HepG2 (cell line): ENCODE data around the gene PLEKHB2. TPM values are rescaled to one million over a fixed set of nuclear protein-coding genes. Genes with fewer than 3 reads are reported as not detected.

Source experiments
- ATM ChIP-seq: fragments of 450-650 bp; IDR thresholded peaks from 2 replicates; pipeline ENCODE4 v1.7.1; 2017; ENCODE audit warnings: mild to moderate bottlenecking, borderline replicate concordance
- GATAD2A ChIP-seq: IDR thresholded peaks from 2 replicates; pipeline ENCODE4 v1.6.1; 2016
- HDAC6 ChIP-seq: fragments of 200-600 bp; sonication (generic); IDR thresholded peaks from 2 replicates; pipeline ENCODE4 v1.7.0; 2017; ENCODE audit warnings: mild to moderate bottlenecking, antibody characterized with exemption, low read length, low read depth
- MYNN ChIP-seq: sonication (generic); formaldehyde crosslinking; IDR thresholded peaks from 2 replicates; pipeline ENCODE4 v1.4.0; 2020; ENCODE audit warnings: mild to moderate bottlenecking, low read depth, missing genetic modification reagents
- RFX5 ChIP-seq: IDR thresholded peaks from 2 replicates; pipeline ENCODE4 v1.6.1; 2011; ENCODE audit warnings: low read depth, low read length, improper control_type of control experiment
- SKI ChIP-seq: fragments of 450-650 bp; IDR thresholded peaks from one replicate; pipeline ENCODE4 v1.6.1; 2018; ENCODE audit warnings: mild to moderate bottlenecking; ENCODE audit not compliant: partially characterized antibody
- SP4 ChIP-seq: sonication (generic); formaldehyde crosslinking; IDR thresholded peaks from 2 replicates; pipeline ENCODE4 v1.8.1; 2023; ENCODE audit warnings: mild to moderate bottlenecking, missing genetic modification reagents
- TBP ChIP-seq: sonication (generic); formaldehyde crosslinking; IDR thresholded peaks from 2 replicates; pipeline ENCODE4 v1.5.0; 2020; ENCODE audit warnings: missing genetic modification reagents
- TGIF2 ChIP-seq: IDR thresholded peaks from 2 replicates; pipeline ENCODE4 v1.6.1; 2016; ENCODE audit warnings: control low read depth, missing compliant biosample characterization
- ZNF432 ChIP-seq: sonication (generic); formaldehyde crosslinking; IDR thresholded peaks from 2 replicates; pipeline ENCODE4 v1.5.0; 2020; ENCODE audit warnings: missing genetic modification reagents, mild to moderate bottlenecking, borderline replicate concordance
- ZNF552 ChIP-seq: sonication (generic); formaldehyde crosslinking; IDR thresholded peaks from 2 replicates; pipeline ENCODE4 v1.9.0; 2022; ENCODE audit warnings: missing genetic modification reagents, mild to moderate bottlenecking, borderline replicate concordance
- ZNF609 ChIP-seq: sonication (generic); formaldehyde crosslinking; IDR thresholded peaks from 2 replicates; pipeline ENCODE4 v1.4.0; 2020; ENCODE audit warnings: mild to moderate bottlenecking, missing genetic modification reagents, borderline replicate concordance
- ZNF816 ChIP-seq: sonication (generic); formaldehyde crosslinking; IDR thresholded peaks from 2 replicates; pipeline ENCODE4 v1.8.0; 2022; ENCODE audit warnings: missing genetic modification reagents, mild to moderate bottlenecking, borderline replicate concordance
- ZSCAN30 ChIP-seq: sonication (generic); formaldehyde crosslinking; IDR thresholded peaks from 2 replicates; pipeline ENCODE4 v1.5.0; 2020; ENCODE audit warnings: mild to moderate bottlenecking, missing genetic modification reagents
- polyA plus RNA-seq, 8 experiments: library from polyadenylated mRNA; depleted of rRNA in 3 of 8; stranded (reverse) in 7 of 8; unstranded in 1 of 8; fragments of >200 nt; fragmentation: Illumina TruSeq in 4 of 8; extraction: Trizol in 4 of 8; gene quantifications; 2 replicates each; pipeline versions ENCODE4 v1.2.1 to v1.2.3, GENCODE V29; 2011 to 2016; ENCODE audit warnings: low read depth in 4 of 8, missing spikeins in 1 of 8, mixed read lengths in 1 of 8; ENCODE audit not compliant: insufficient read depth in 1 of 8
- total RNA-seq, 5 experiments: library from RNA; depleted of rRNA; stranded (reverse); fragments of >200 nt; fragmentation: Illumina TruSeq; extraction: Trizol; gene quantifications; 2 replicates each; pipeline ENCODE4 v1.2.3, GENCODE V29; 2016; ENCODE audit warnings: low read depth in 1 of 5
- TF ChIP-seq, protein P1 (sequence below): sonication (generic); formaldehyde crosslinking; IDR thresholded peaks from 2 replicates; pipeline ENCODE4 v1.4.0; 2020; ENCODE audit warnings: mild to moderate bottlenecking, low read depth, missing genetic modification reagents
- TF ChIP-seq, protein P2 (sequence below): sonication (generic); formaldehyde crosslinking; IDR thresholded peaks from 2 replicates; pipeline ENCODE4 v1.4.0; 2020; ENCODE audit warnings: mild to moderate bottlenecking, missing genetic modification reagents
- TF ChIP-seq, protein P3 (sequence below): sonication (generic); formaldehyde crosslinking; IDR thresholded peaks from 2 replicates; pipeline ENCODE4 v1.5.1; 2020; ENCODE audit warnings: mild to moderate bottlenecking, missing genetic modification reagents, moderate library complexity

The PLEKHB2 gene
- total and polyA plus RNA-seq, 2 of the 13 experiments (the other 11 are each of a cell fraction or from before 2014, with no cell fraction given): 73.0 to 78.9 TPM

DNA sequence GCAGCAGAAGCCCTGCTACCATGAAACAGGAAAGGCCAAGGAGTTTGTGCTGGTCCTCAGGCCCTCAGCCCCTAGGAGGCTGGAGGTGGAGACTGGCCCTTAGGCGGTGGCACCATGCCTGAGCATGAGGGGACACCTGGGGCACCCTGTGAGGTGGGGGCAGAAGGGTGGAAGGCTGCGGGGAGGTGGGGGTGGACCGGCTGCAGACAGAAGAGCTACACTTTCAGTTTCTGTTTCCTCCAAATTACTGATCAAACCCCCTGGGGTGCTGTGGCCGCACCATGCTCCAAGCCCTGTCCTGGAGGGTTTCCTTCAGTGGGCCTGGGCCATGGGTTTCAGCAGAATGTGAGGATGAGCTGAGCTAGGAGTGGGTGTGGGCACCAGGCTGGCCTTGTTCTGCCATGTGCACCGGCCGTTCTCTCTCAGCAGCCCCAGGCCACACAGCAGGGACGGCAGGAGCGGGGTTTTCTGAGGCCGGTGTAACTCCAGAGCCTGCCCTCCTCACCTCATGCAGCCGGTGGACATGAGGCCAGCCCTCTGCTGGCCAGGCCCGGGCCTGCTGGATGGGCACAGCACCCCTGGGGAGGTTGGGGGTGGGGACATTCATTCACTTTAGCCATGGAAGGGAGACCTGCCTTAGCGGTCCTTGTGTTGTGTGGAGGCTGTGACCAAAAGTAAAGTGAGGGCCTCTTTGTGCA is 51.5 kb downstream of the PLEKHB2 start (continued):
- TF ChIP-seq GATAD2A (no peak), ZNF816 (no peak), MYNN (no peak), SKI (no peak), ZNF552 (CRISPR knock-in tag) (no peak), ATM (no peak), HDAC6 (no peak), RFX5 (no peak), ZNF432 (CRISPR knock-in tag) (no peak), TGIF2 (CRISPR knock-in tag) (no peak), SP4 (CRISPR knock-in tag) (no peak), ZSCAN30 (CRISPR knock-in tag) (no peak), ZNF609 (CRISPR knock-in tag) (no peak), TBP (CRISPR knock-in tag) (no peak)
- TF ChIP-seq, protein P1, sequence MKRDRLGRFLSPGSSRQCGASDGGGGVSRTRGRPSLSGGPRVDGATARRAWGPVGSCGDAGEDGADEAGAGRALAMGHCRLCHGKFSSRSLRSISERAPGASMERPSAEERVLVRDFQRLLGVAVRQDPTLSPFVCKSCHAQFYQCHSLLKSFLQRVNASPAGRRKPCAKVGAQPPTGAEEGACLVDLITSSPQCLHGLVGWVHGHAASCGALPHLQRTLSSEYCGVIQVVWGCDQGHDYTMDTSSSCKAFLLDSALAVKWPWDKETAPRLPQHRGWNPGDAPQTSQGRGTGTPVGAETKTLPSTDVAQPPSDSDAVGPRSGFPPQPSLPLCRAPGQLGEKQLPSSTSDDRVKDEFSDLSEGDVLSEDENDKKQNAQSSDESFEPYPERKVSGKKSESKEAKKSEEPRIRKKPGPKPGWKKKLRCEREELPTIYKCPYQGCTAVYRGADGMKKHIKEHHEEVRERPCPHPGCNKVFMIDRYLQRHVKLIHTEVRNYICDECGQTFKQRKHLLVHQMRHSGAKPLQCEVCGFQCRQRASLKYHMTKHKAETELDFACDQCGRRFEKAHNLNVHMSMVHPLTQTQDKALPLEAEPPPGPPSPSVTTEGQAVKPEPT (CRISPR knock-in tag): no peak
- TF ChIP-seq, protein P2, sequence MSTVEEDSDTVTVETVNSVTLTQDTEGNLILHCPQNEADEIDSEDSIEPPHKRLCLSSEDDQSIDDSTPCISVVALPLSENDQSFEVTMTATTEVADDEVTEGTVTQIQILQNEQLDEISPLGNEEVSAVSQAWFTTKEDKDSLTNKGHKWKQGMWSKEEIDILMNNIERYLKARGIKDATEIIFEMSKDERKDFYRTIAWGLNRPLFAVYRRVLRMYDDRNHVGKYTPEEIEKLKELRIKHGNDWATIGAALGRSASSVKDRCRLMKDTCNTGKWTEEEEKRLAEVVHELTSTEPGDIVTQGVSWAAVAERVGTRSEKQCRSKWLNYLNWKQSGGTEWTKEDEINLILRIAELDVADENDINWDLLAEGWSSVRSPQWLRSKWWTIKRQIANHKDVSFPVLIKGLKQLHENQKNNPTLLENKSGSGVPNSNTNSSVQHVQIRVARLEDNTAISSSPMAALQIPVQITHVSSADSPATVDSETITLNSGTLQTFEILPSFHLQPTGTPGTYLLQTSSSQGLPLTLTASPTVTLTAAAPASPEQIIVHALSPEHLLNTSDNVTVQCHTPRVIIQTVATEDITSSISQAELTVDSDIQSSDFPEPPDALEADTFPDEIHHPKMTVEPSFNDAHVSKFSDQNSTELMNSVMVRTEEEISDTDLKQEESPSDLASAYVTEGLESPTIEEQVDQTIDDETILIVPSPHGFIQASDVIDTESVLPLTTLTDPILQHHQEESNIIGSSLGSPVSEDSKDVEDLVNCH (CRISPR knock-in tag): no peak
- TF ChIP-seq, protein P3, sequence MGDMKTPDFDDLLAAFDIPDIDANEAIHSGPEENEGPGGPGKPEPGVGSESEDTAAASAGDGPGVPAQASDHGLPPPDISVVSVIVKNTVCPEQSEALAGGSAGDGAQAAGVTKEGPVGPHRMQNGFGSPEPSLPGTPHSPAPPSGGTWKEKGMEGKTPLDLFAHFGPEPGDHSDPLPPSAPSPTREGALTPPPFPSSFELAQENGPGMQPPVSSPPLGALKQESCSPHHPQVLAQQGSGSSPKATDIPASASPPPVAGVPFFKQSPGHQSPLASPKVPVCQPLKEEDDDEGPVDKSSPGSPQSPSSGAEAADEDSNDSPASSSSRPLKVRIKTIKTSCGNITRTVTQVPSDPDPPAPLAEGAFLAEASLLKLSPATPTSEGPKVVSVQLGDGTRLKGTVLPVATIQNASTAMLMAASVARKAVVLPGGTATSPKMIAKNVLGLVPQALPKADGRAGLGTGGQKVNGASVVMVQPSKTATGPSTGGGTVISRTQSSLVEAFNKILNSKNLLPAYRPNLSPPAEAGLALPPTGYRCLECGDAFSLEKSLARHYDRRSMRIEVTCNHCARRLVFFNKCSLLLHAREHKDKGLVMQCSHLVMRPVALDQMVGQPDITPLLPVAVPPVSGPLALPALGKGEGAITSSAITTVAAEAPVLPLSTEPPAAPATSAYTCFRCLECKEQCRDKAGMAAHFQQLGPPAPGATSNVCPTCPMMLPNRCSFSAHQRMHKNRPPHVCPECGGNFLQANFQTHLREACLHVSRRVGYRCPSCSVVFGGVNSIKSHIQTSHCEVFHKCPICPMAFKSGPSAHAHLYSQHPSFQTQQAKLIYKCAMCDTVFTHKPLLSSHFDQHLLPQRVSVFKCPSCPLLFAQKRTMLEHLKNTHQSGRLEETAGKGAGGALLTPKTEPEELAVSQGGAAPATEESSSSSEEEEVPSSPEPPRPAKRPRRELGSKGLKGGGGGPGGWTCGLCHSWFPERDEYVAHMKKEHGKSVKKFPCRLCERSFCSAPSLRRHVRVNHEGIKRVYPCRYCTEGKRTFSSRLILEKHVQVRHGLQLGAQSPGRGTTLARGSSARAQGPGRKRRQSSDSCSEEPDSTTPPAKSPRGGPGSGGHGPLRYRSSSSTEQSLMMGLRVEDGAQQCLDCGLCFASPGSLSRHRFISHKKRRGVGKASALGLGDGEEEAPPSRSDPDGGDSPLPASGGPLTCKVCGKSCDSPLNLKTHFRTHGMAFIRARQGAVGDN (CRISPR knock-in tag): peak; percentile 77
